ENCODE results near the gene CMTM8. TPM values are rescaled to one million over a fixed set of nuclear protein-coding genes. Genes with fewer than 3 reads are reported as not detected.

The CMTM8 gene, protein sequence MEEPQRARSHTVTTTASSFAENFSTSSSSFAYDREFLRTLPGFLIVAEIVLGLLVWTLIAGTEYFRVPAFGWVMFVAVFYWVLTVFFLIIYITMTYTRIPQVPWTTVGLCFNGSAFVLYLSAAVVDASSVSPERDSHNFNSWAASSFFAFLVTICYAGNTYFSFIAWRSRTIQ
- 0.87 and 2.5 TPM in 2 replicates for total RNA-seq

DNA sequence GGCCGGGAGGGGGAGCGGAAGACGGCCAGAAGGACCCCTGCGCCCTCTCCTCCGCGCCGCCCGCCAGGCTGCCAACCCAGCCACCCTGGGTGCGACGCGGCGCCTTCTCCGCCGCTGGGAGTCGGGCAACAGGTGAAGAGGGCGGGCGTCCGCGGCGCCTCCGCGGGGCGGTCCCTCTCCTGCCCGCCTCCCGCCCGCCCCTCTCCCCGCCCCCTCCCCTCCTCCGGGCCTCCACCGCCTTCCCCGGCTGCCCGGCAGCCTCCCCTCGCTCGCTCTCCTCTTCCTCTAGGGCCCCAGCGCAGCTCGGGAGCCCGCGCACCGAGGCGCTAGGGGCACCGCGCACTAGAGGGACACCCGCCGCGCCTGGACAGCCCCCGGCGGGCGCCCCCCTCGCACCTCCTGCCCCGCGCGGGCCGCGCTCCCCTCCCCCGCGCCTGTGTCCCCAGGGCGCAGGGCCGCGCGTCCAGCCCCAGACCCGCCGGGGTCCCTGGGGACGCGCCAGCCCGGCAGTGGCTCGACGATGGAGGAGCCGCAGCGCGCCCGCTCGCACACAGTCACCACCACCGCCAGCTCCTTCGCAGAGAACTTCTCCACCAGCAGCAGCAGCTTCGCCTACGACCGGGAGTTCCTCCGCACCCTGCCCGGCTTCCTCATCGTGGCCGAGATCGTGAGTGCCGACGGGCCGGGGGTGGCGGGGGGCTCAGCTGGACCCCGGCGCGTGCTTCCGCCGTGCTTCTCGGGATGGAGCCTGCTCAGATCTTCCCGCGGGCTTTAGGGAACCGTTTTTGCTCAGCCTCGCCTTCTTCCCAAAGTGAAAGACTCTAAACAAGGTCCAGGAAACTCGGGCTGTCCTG is at the start of gene CMTM8:
Gene CMTM8 (plus strand): TSS at position 228 of the 854 bp plus-strand sequence. CDS start 293 bp downstream, at position 521.

DNA sequence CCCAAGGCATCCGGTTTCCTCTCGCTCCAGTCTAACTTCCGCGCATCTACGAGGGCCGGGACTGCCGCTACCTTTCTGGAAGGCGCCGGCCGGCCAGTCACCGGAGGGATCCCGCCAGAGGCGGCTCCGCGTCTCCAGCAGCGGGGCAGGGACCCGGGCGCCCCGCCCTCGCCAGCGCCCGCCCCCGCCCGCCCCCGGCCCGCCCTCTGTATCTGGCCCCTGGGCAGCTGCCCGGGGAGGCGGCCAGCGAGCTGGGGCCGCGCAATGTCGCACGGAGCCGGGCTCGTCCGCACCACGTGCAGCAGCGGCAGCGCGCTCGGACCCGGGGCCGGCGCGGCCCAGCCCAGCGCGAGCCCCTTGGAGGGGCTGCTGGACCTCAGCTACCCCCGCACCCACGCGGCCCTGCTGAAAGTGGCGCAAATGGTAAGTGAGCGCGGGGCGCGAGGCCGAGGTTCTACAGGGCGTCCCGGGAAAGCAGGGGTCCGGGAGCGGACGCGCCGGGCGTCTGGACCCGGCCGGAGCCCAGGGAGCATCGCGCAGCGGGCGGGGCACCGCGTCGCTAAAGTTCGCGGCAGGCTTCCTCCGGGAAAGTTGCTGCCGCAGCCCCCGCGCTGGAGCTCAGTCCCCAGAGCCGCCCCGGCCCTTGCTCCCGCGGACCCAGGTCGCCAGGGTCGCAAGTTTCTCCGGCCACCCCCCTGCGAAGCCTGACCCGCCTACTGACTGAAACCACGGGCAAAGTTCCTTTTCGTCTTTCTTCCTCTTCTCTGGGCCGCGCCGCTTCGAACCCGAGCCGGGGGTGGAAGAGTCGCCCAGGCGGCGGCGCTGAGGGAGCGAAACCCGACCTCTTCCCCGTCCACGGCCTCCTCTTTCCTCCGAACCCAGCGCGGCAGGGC is 153.4 kb downstream of the CMTM8 start, which contains the start of gene CMTM7:
Gene CMTM7 (plus strand): TSS at position 211 of the 893 bp plus-strand sequence. CDS start 54 bp downstream, at position 265.

Other genes starting within 250 kb of the CMTM8 start
- gene GPD1L, start 132.1 kb upstream of the CMTM8 start, total RNA-seq, result 3.7 and 6.2 TPM in 2 replicates
- gene CMTM7, start 153.2 kb downstream of the CMTM8 start, total RNA-seq, result 49.7 and 56.0 TPM in 2 replicates